ENCODE results near the gene ADAM12. TPM values are rescaled to one million over a fixed set of nuclear protein-coding genes. Genes with fewer than 3 reads are reported as not detected.

ADAM12 gene
- total RNA-seq, 1 donor from 2014 or later: not detected

GRCh38 chr10:126204320-126204719, 184.0 kb downstream of the ADAM12 start:
- no peaks in the 10 kb centered on the region for H3K27me3 ChIP-seq
- no peak for TF ChIP-seq CTCF (IDR thresholded peaks at IDR 0.05)
- intact Hi-C loops (cut with DNase I): loop anchor here (5.0 kb wide), 1 partner anchor 43 kb away; no protein-coding TSS in a partner anchor
- H3K4me3 ChIP-seq: no peak overlapping the region
- H3K9me3 ChIP-seq: no peaks in the 10 kb centered on the region
- peak overlapping the region in 1 of 2 donors; percentile 3 for H3K27ac ChIP-seq
- H3K4me1 ChIP-seq: peaks cover 0 to 6% of the 10 kb centered on the region in 2 donors
- DNase-seq (ENCODE audit: low spot score in 2 of 2): no peak
- H3K36me3 ChIP-seq: no peaks in the 10 kb centered on the region

GRCh38 chr10:126203746-126204145, 184.5 kb downstream of the ADAM12 start:
- Histone ChIP-seq H3K4me1 (peaks cover 0 to 10% of the 10 kb centered on the region in 2 donors), H3K27me3 (no peaks in the 10 kb centered on the region), H3K9me3 (no peaks in the 10 kb centered on the region), H3K4me3 (no peak overlapping the region), H3K27ac (peak overlapping the region; percentile 3 to 7), H3K36me3 (no peaks in the 10 kb centered on the region)
- DNase-seq (ENCODE audit: low spot score in 2 of 2): peak in 1 of 2 donors; percentile 77
- no peak for TF ChIP-seq CTCF (IDR thresholded peaks at IDR 0.05)
- intact Hi-C loops (cut with DNase I): loop anchor here (5.0 kb wide), 1 partner anchor 44 kb away; no protein-coding TSS in a partner anchor

- DNase-seq (ENCODE audit: low spot score in 2 of 2): no peak
- no peaks in the 10 kb centered on the region for H3K36me3 ChIP-seq
- TF ChIP-seq CTCF (IDR thresholded peaks at IDR 0.05): no peak
- H3K27me3 ChIP-seq: no peaks in the 10 kb centered on the region
- peaks cover 0 to 10% of the 10 kb centered on the region in 2 donors for H3K4me1 ChIP-seq
- no peak overlapping the region for H3K27ac ChIP-seq
- no peaks in the 10 kb centered on the region for H3K9me3 ChIP-seq
- intact Hi-C loops (cut with DNase I): loop anchor here (5.0 kb wide), 1 partner anchor 46 kb away; no protein-coding TSS in a partner anchor
- H3K4me3 ChIP-seq: no peak overlapping the region
Measured at GRCh38 chr10:126201603-126202002, 186.7 kb downstream of the ADAM12 start.

GRCh38 chr10:126199221-126199998, 188.9 kb downstream of the ADAM12 start:
- Histone ChIP-seq H3K4me3 (no peak overlapping the region), H3K36me3 (no peaks in the 10 kb centered on the region), H3K27ac (no peak overlapping the region), H3K27me3 (no peaks in the 10 kb centered on the region), H3K9me3 (no peaks in the 10 kb centered on the region), H3K4me1 (peaks cover 0 to 10% of the 10 kb centered on the region in 2 donors)
- intact Hi-C loops (cut with DNase I): no loop called here
- no peak for TF ChIP-seq CTCF (IDR thresholded peaks at IDR 0.05)
- DNase-seq (ENCODE audit: low spot score in 2 of 2): no peak

- Histone ChIP-seq H3K36me3 (no peaks in the 10 kb centered on the region), H3K4me1 (peaks cover 0 to 10% of the 10 kb centered on the region in 2 donors), H3K27ac (no peak overlapping the region), H3K4me3 (no peak overlapping the region), H3K27me3 (no peaks in the 10 kb centered on the region), H3K9me3 (no peaks in the 10 kb centered on the region)
- no peak for DNase-seq (ENCODE audit: low spot score in 2 of 2)
- intact Hi-C loops (cut with DNase I): no loop called here
- TF ChIP-seq CTCF (IDR thresholded peaks at IDR 0.05): no peak
Measured at GRCh38 chr10:126198681-126199080, 189.6 kb downstream of the ADAM12 start.

Data from ascending aorta (tissue), 2 donors.